Smooth muscle cell (in vitro differentiated cells): Measurements from ENCODE around the gene C5AR1. TPM values are rescaled to one million over a fixed set of nuclear protein-coding genes. Genes with fewer than 3 reads are reported as not detected.
"Not testable (repeated sequence)": the region's sequence is repeated elsewhere in the genome, so short reads cannot be mapped to it uniquely, and the experiment has no call there.

ENCODE experiments used
- DNase-seq: peaks from one replicate; lab custom pipeline; 2025; ENCODE audit not compliant: unreplicated experiment; lab: John Stamatoyannopoulos, UW
- H2AFZ ChIP-seq: fragments of 200-600 bp; sonication (generic); 2 replicates; pipeline ENCODE4 v1.6.0; 2016; ENCODE audit warnings: antibody characterized with exemption, low read depth, mild to moderate bottlenecking
- H3F3A ChIP-seq: fragments of 200-600 bp; sonication (generic); 2 replicates; pipeline ENCODE4 v1.6.0; 2017; ENCODE audit warnings: antibody characterized with exemption, low read depth
- H3K27ac ChIP-seq: fragments of 200-600 bp; sonication (generic); 2 replicates; pipeline ENCODE4 v1.5.1; 2016; ENCODE audit warnings: low read depth, mild to moderate bottlenecking
- H3K27me3 ChIP-seq: fragments of 200-600 bp; sonication (generic); 2 replicates; pipeline ENCODE4 v1.6.1; 2016; ENCODE audit warnings: low read depth, mild to moderate bottlenecking
- H3K36me3 ChIP-seq: fragments of 200-600 bp; sonication (generic); 2 replicates; pipeline ENCODE4 v1.5.1; 2016; ENCODE audit warnings: low read depth
- H3K4me1 ChIP-seq: fragments of 200-600 bp; sonication (generic); 2 replicates; pipeline ENCODE4 v1.5.1; 2016; ENCODE audit warnings: low read depth
- H3K4me2 ChIP-seq: fragments of 200-600 bp; sonication (generic); 2 replicates; pipeline ENCODE4 v1.6.0; 2016; ENCODE audit warnings: mild to moderate bottlenecking
- H3K4me3 ChIP-seq: fragments of 200-600 bp; sonication (generic); 2 replicates; pipeline ENCODE4 v1.5.1; 2016; ENCODE audit warnings: mild to moderate bottlenecking
- H3K79me2 ChIP-seq: fragments of 200-600 bp; sonication (generic); 2 replicates; pipeline ENCODE4 v1.6.0; 2016; ENCODE audit warnings: low read depth, mild to moderate bottlenecking
- H3K9ac ChIP-seq: fragments of 200-600 bp; sonication (generic); 2 replicates; pipeline ENCODE4 v1.6.0; 2016; ENCODE audit warnings: low read depth
- H3K9me3 ChIP-seq: fragments of 200-600 bp; sonication (generic); replicated peaks from 2 replicates; pipeline ENCODE4 v1.5.1; 2016; ENCODE audit warnings: low read depth
- H4K20me1 ChIP-seq: fragments of 200-600 bp; sonication (generic); 2 replicates; pipeline ENCODE4 v1.6.0; 2016; ENCODE audit warnings: low read depth
- WGBS: methylation state at CpG from one replicate; pipeline ENCODE4 v1.1.7; 2016; ENCODE audit warnings: low lambda C conversion rate; 5-methylcytosine and 5-hydroxymethylcytosine counted together
- polyA plus RNA-seq: library from polyadenylated mRNA; unstranded; fragments of >200 nt; fragmentation: Nextera tagmentation; extraction: Ambion mirVana; gene quantifications from 2 replicates; pipeline ENCODE4 v1.2.1, GENCODE V29; 2016
- total RNA-seq: library from RNA; depleted of rRNA; stranded (reverse); fragments of >200 nt; gene quantifications from 2 replicates; pipeline ENCODE4 v1.2.3, GENCODE V29; 2014
- TF ChIP-seq, protein P1 (sequence below): fragments of 200-600 bp; sonication (generic); IDR thresholded peaks from 2 replicates; pipeline ENCODE4 v1.5.1; 2017; ENCODE audit warnings: borderline replicate concordance, mild to moderate bottlenecking, antibody characterized with exemption; ENCODE audit not compliant: insufficient read depth, poor library complexity, severe bottlenecking

Gene C5AR1
- total and polyA plus RNA-seq, 2 experiments from 2014 or later, result 0.48 to 1.6 TPM

DNA sequence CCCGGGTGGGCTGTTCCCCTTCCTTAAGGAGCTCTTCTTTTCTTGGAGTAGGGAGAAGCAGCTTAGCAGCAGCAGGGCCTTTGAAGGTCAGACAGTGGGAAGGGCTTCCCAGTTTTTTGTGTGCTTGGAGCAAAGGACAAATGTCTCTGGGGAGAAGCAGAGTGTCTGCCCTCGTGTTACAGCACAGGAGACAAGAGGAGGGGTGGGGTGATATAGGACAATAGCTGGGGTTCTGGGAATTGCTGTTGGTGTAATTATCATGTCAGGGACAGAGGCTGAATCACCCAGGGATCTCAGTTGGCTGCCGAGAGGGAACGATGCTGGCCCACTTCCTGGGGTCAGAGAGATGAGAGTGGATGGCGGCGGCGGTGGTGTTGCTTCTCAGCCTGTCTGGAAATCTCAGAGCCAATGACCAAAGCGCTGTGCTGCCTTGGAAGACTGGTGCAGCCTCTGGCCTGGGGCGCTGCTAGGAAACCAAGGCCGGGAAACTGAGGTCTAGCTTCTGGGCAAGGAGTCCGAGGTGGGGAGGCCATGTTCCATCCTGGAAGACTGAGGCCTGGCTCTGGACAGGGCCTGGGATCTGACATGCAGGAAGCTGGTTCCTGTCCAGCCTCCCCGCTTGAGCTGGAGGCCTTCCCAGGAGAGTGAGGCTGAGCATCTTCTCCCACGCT, 33.7 kb upstream of the C5AR1 start:
- DNase-seq, result no peak
- peak overlapping the region; percentile 72 for H3K27ac ChIP-seq

DNA sequence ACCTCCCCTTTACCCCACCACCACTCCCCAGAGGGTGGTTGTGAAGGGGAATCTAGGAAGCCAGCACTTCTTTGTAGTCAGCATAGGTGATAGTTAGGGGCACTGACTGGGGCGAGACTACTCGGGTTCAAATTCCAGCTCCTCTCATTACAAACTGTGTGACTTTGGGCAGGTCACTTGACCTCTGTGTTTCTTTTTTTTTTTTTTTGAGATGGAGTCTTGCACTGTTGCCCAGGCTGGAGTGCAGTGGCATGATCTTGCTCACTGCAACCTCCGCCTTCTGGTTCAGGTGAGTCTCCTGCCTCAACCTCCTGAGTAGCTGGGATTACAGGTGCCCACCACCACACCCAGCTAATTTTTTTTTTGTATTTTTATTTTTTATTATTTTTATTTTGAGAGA, 33.1 kb upstream of the C5AR1 start:
- H3K79me2 ChIP-seq, DNase-seq, H3K9me3 ChIP-seq, H3K36me3 ChIP-seq, H3K9ac ChIP-seq, H3K27me3 ChIP-seq, H3K27ac ChIP-seq, H3K4me3 ChIP-seq, H3K4me2 ChIP-seq, H2AFZ ChIP-seq: not testable (repeated sequence)
- H3F3A ChIP-seq, result peaks cover 22% of the 10 kb centered on the region
- peaks cover 15% of the 10 kb centered on the region for H4K20me1 ChIP-seq
- WGBS, result 98% methylated on average over 3 of the region's 3 CpGs
- peaks cover 19% of the 10 kb centered on the region for H3K4me1 ChIP-seq

More for the DNA sequence above, 33.7 kb upstream of the C5AR1 start:
- no peak overlapping the region for H3K9ac ChIP-seq
- H3K4me2 ChIP-seq, result peak overlapping the region; percentile 88
- H3K4me3 ChIP-seq, result peak overlapping the region; percentile 56
- H3F3A ChIP-seq, result peaks cover 22% of the 10 kb centered on the region
- 71% methylated on average over 13 of the region's 13 CpGs for WGBS
- peaks cover 19% of the 10 kb centered on the region for H3K4me1 ChIP-seq
- H3K79me2 ChIP-seq, result no peaks in the 10 kb centered on the region
- TF ChIP-seq, protein P1, sequence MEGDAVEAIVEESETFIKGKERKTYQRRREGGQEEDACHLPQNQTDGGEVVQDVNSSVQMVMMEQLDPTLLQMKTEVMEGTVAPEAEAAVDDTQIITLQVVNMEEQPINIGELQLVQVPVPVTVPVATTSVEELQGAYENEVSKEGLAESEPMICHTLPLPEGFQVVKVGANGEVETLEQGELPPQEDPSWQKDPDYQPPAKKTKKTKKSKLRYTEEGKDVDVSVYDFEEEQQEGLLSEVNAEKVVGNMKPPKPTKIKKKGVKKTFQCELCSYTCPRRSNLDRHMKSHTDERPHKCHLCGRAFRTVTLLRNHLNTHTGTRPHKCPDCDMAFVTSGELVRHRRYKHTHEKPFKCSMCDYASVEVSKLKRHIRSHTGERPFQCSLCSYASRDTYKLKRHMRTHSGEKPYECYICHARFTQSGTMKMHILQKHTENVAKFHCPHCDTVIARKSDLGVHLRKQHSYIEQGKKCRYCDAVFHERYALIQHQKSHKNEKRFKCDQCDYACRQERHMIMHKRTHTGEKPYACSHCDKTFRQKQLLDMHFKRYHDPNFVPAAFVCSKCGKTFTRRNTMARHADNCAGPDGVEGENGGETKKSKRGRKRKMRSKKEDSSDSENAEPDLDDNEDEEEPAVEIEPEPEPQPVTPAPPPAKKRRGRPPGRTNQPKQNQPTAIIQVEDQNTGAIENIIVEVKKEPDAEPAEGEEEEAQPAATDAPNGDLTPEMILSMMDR, result no peak
- no peaks in the 10 kb centered on the region for H3K9me3 ChIP-seq
- peaks cover 15% of the 10 kb centered on the region for H4K20me1 ChIP-seq
- H3K36me3 ChIP-seq, result no peaks in the 10 kb centered on the region
- no peak overlapping the region for H2AFZ ChIP-seq
- no peaks in the 10 kb centered on the region for H3K27me3 ChIP-seq

DNA sequence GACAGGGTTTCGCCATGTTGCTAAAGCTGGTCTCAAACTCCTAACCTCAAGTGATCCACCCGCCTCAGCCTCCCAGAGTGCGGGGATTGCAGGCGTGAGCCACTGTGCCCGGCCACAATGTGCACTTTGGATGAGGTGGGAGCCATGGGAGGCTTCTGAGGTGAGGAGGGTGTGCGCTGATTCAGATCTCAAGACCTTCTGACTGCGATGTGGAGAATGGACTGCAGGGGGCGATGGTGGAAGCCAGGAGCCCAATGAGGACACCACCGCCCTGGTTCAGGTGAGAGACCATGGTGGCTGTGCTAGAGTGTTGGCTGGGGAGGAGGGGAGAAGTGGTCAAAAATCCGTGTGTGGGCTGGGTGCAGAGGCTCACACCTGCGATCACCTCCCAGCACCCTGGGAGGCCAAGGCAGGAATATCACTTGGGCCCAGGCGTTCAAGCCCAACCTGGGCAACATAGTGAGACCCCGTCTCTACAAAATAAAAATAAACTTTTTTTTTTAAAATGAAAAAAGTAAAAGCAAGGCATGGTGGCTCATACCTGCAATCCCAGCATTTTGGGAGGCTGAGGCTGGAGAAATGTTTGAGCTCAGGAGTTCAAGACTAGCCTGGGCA, 29.4 kb upstream of the C5AR1 start:
- Histone ChIP-seq H3K4me1 (peaks cover 5% of the 10 kb centered on the region), H3K9ac (no peak overlapping the region), H3K79me2 (no peaks in the 10 kb centered on the region), H3K27me3 (no peaks in the 10 kb centered on the region), H2AFZ (no peak overlapping the region), H4K20me1 (peaks cover 10% of the 10 kb centered on the region), H3K4me2 (no peak overlapping the region), H3K36me3 (no peaks in the 10 kb centered on the region), H3K27ac (no peak overlapping the region), H3F3A (peaks cover 9% of the 10 kb centered on the region), H3K9me3 (no peaks in the 10 kb centered on the region), H3K4me3 (no peak overlapping the region)
- TF ChIP-seq, protein P1, result peak; percentile 33
- 86% methylated on average over 13 of the region's 13 CpGs for WGBS
- no peak for DNase-seq

DNA sequence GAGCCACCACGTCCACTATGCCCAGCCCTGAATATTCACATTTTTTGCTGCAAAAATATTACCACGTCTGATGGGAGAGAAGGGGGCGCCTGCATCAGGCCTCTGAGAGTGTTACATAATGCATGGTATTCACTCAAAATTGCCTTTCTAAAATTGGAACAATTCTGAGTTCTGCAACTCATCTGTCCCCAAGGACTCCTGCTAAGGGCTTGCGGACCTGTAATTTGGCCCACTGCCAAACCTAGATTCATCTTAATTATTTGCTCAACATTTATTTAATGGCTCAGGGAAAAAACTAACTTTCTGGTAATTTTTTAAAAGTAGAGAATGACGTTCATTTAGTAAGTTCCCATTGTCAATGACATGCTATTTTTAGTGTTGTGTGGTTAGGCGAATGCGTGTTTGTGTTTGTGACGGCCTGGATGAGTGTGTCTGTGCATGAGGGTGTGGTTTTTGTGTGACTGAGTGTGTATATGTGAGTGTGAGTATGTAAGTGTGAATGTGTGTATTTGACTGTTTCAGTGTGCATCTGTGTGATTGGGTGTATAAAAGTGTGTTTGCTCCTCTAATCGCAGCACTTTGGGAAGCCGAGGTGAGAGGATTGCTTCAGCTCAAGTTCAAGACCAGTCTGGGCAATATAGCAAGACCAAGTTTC, 26.1 kb upstream of the C5AR1 start:
- Histone ChIP-seq H3K27ac (no peak overlapping the region), H3K4me1 (no peaks in the 10 kb centered on the region), H2AFZ (no peak overlapping the region), H3K79me2 (no peaks in the 10 kb centered on the region), H3F3A (peaks cover 9% of the 10 kb centered on the region), H3K9me3 (no peaks in the 10 kb centered on the region), H3K4me2 (no peak overlapping the region), H3K27me3 (no peaks in the 10 kb centered on the region), H3K36me3 (no peaks in the 10 kb centered on the region), H4K20me1 (no peaks in the 10 kb centered on the region), H3K4me3 (no peak overlapping the region), H3K9ac (no peak overlapping the region)
- no peak for DNase-seq
- TF ChIP-seq, protein P1, result no peak
- 95% methylated on average over 10 of the region's 10 CpGs for WGBS
